Cardiac muscle cell (in vitro differentiated cells and primary cell): ENCODE data around the gene C5orf63. TPM values are rescaled to one million over a fixed set of nuclear protein-coding genes. Genes with fewer than 3 reads are reported as not detected.

Experiments
- DNase-seq, 2 donors: peaks; one replicate each; pipeline versions ENCODE4 v3.0.0 to v3.0.0-alpha.2; 2010 to 2017; ENCODE audit warnings: low read depth in 1 of 2, low spot score in 1 of 2
- H3K27ac ChIP-seq: fragments of 200-600 bp; sonication (generic); 2 replicates; pipeline ENCODE4 v1.5.1; 2016
- H3K27me3 ChIP-seq: fragments of 200-600 bp; sonication (generic); 2 replicates; pipeline ENCODE4 v1.6.0; 2016; ENCODE audit warnings: control low read depth
- H3K36me3 ChIP-seq: fragments of 200-600 bp; sonication (generic); 2 replicates; pipeline ENCODE4 v1.5.1; 2016; ENCODE audit warnings: control low read depth
- H3K4me1 ChIP-seq: fragments of 200-600 bp; sonication (generic); 2 replicates; pipeline ENCODE4 v1.8.1; 2017; ENCODE audit warnings: low read depth, mild to moderate bottlenecking, mixed run types
- H3K4me3 ChIP-seq: fragments of 200-600 bp; sonication (generic); 2 replicates; pipeline ENCODE4 v1.5.1; 2016; ENCODE audit warnings: mild to moderate bottlenecking
- H3K9me3 ChIP-seq: fragments of 200-600 bp; sonication (generic); 2 replicates; pipeline ENCODE4 v1.5.1; 2017; ENCODE audit warnings: low read depth, mild to moderate bottlenecking, control low read depth
- CTCF ChIP-seq: IDR thresholded peaks from 2 replicates; pipeline ENCODE4 v1.5.1; 2012; ENCODE audit warnings: low read depth, mild to moderate bottlenecking, low read length
- polyA plus RNA-seq: library from polyadenylated mRNA; unstranded; fragments of >200 nt; fragmentation: Nextera tagmentation; extraction: Ambion mirVana; gene quantifications from 2 replicates; pipeline ENCODE4 v1.2.1, GENCODE V29; 2016
- total RNA-seq: library from RNA; depleted of rRNA; stranded (reverse); fragments of >200 nt; gene quantifications from 2 replicates; pipeline ENCODE4 v1.2.3, GENCODE V29; 2016

The C5orf63 gene
- total and polyA plus RNA-seq, 2 experiments from 2014 or later: 0.06 to 1.6 TPM

GRCh38 chr5:127098241-127098640 lies 24.9 kb upstream of the C5orf63 start:
- Histone ChIP-seq H3K36me3 (no peaks in the 10 kb centered on the region), H3K4me3 (no peak overlapping the region), H3K9me3 (no peaks in the 10 kb centered on the region), H3K27ac (no peak overlapping the region), H3K4me1 (peaks cover 8% of the 10 kb centered on the region), H3K27me3 (no peaks in the 10 kb centered on the region)
- TF ChIP-seq CTCF: no peak
- no peak for DNase-seq

- no peak for DNase-seq
- Histone ChIP-seq H3K4me3 (no peak overlapping the region), H3K27ac (no peak overlapping the region), H3K36me3 (no peaks in the 10 kb centered on the region), H3K4me1 (peaks cover 12% of the 10 kb centered on the region), H3K9me3 (no peaks in the 10 kb centered on the region), H3K27me3 (no peaks in the 10 kb centered on the region)
- TF ChIP-seq CTCF: no peak
These were observed 24.0 kb upstream of the C5orf63 start for GRCh38 chr5:127097278-127097677.

- Histone ChIP-seq H3K4me3 (no peak overlapping the region), H3K9me3 (no peaks in the 10 kb centered on the region), H3K27ac (no peak overlapping the region), H3K27me3 (no peaks in the 10 kb centered on the region), H3K36me3 (no peaks in the 10 kb centered on the region), H3K4me1 (peaks cover 12% of the 10 kb centered on the region)
- TF ChIP-seq CTCF: no peak
- no peak for DNase-seq
These were observed 23.2 kb upstream of the C5orf63 start for GRCh38 chr5:127096328-127096993.

- H3K4me1 ChIP-seq: peaks cover 9% of the 10 kb centered on the region
- H3K4me3 ChIP-seq: no peak overlapping the region
- no peak overlapping the region for H3K27ac ChIP-seq
- H3K36me3 ChIP-seq: no peaks in the 10 kb centered on the region
- DNase-seq: no peak
- no peaks in the 10 kb centered on the region for H3K27me3 ChIP-seq
- no peaks in the 10 kb centered on the region for H3K9me3 ChIP-seq
- no peak for TF ChIP-seq CTCF
These were observed 21.0 kb upstream of the C5orf63 start for GRCh38 chr5:127094161-127094814.

GRCh38 chr5:127092690-127093089 lies 19.4 kb upstream of the C5orf63 start:
- Histone ChIP-seq H3K27ac (no peak overlapping the region), H3K9me3 (no peaks in the 10 kb centered on the region), H3K36me3 (no peaks in the 10 kb centered on the region), H3K27me3 (no peaks in the 10 kb centered on the region), H3K4me3 (no peak overlapping the region), H3K4me1 (peaks cover 9% of the 10 kb centered on the region)
- no peak for TF ChIP-seq CTCF
- DNase-seq: peak; percentile 44 to 66
